ENCODE measurements around the gene PCNX1.

DNA sequence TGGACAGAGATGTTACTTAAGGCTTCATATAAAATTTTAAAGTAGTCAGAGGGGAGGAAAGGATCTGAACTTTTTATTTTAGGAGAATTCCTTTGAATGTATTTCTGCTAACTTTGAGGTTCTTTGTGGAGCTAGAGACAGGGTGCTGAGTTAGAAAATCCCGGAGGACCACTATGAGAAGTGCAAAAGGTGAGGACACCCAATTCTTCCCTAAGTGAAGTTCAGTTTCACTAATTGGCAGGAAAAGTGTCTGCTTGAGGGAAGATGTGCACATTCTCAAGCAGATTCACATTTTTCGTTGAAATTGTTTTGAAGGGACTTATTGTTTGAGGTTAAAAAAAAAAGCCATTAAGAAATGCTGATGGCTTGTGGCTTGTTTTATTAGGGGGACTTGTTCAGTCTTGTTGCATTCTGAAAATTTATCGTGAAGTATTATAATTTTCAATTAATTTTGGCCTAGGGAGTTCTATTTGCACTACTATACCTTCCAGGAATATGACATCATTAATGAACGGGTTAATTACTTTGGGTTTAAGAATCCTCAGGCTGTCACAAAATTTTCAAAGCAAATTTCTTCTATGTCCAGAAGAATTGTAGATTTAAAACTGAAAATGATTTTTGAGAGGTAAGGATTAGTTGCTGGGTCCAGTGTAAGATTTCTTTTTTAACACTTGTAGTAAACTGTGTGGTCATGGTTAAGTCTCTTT lies 1.8 kb downstream of the PCNX1 start:
- TF ChIP-seq, protein P1, sequence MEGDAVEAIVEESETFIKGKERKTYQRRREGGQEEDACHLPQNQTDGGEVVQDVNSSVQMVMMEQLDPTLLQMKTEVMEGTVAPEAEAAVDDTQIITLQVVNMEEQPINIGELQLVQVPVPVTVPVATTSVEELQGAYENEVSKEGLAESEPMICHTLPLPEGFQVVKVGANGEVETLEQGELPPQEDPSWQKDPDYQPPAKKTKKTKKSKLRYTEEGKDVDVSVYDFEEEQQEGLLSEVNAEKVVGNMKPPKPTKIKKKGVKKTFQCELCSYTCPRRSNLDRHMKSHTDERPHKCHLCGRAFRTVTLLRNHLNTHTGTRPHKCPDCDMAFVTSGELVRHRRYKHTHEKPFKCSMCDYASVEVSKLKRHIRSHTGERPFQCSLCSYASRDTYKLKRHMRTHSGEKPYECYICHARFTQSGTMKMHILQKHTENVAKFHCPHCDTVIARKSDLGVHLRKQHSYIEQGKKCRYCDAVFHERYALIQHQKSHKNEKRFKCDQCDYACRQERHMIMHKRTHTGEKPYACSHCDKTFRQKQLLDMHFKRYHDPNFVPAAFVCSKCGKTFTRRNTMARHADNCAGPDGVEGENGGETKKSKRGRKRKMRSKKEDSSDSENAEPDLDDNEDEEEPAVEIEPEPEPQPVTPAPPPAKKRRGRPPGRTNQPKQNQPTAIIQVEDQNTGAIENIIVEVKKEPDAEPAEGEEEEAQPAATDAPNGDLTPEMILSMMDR (conservative IDR thresholded peaks at IDR 0.05; ENCODE audit: low read depth, low read length) = no peak
- no peak for TF ChIP-seq EZH2 (IDR thresholded peaks at IDR 0.05; ENCODE audit: low read length, unreplicated experiment)
